Neural cell (in vitro differentiated cells): Measurements from ENCODE around the gene SLC37A3. TPM values are rescaled to one million over a fixed set of nuclear protein-coding genes. Genes with fewer than 3 reads are reported as not detected.

Source experiments
- H2AFZ ChIP-seq: fragments of 200-600, 300-800 bp; sonication (generic), shearing (Covaris generic); 2 replicates; pipeline ENCODE4 v1.6.0; 2014; ENCODE audit warnings: low read depth, mild to moderate bottlenecking, antibody characterized with exemption, low read length, moderate library complexity
- H3F3A ChIP-seq: fragments of 200-600 bp; shearing (Covaris generic); 2 replicates; pipeline ENCODE4 v1.6.1; 2016; ENCODE audit warnings: mild to moderate bottlenecking, moderate library complexity, mixed read lengths, antibody characterized with exemption, low read length; ENCODE audit not compliant: insufficient read depth, poor library complexity, severe bottlenecking
- H3K27ac ChIP-seq: fragments of 200-600, 300-800 bp; sonication (generic), shearing (Covaris generic); 2 replicates; pipeline ENCODE4 v1.5.1; 2014; ENCODE audit warnings: mild to moderate bottlenecking, low read length, moderate library complexity
- H3K27me3 ChIP-seq: fragments of 300-800, 200-600 bp; sonication (generic), shearing (Covaris generic); 2 replicates; pipeline ENCODE4 v1.6.0; 2014; ENCODE audit warnings: mild to moderate bottlenecking, low read depth, low read length, moderate library complexity; ENCODE audit not compliant: insufficient read depth
- H3K36me3 ChIP-seq: fragments of 300-800, 200-600 bp; sonication (generic), shearing (Covaris generic); 2 replicates; pipeline ENCODE4 v1.5.1; 2014; ENCODE audit warnings: mild to moderate bottlenecking, antibody characterized with exemption, low read length, moderate library complexity; ENCODE audit not compliant: insufficient read depth
- H3K4me2 ChIP-seq: fragments of 300-800, 200-600 bp; sonication (generic), shearing (Covaris generic); 2 replicates; pipeline ENCODE4 v1.6.0; 2014; ENCODE audit warnings: mild to moderate bottlenecking, low read length
- H3K4me3 ChIP-seq: fragments of 300-800, 200-600 bp; sonication (generic), shearing (Covaris generic); 2 replicates; pipeline ENCODE4 v1.5.1; 2014; ENCODE audit warnings: mild to moderate bottlenecking, low read length, moderate library complexity
- H3K79me2 ChIP-seq: fragments of 200-600 bp; shearing (Covaris generic); replicated peaks from 2 replicates; pipeline ENCODE4 v1.6.0; 2014; ENCODE audit warnings: mild to moderate bottlenecking, low read length, moderate library complexity; ENCODE audit not compliant: insufficient read depth
- H3K9ac ChIP-seq: fragments of 300-800, 200-600 bp; sonication (generic), shearing (Covaris generic); 2 replicates; pipeline ENCODE4 v1.6.1; 2016; ENCODE audit warnings: mild to moderate bottlenecking, low read length, mixed read lengths
- H3K9me2 ChIP-seq: fragments of 200-600 bp; shearing (Covaris generic); 2 replicates; pipeline ENCODE4 v1.6.1; 2016; ENCODE audit warnings: mild to moderate bottlenecking, low read length, mixed read lengths; ENCODE audit not compliant: insufficient read depth
- H3K9me3 ChIP-seq: fragments of 200-600, 300-800 bp; sonication (generic), shearing (Covaris generic); 2 replicates; pipeline ENCODE4 v1.6.1; 2016; ENCODE audit warnings: mild to moderate bottlenecking, mixed run types, low read length, moderate library complexity, mixed read lengths
- H4K20me1 ChIP-seq: fragments of 200-600 bp; shearing (Covaris generic); 2 replicates; pipeline ENCODE4 v1.6.1; 2016; ENCODE audit warnings: mild to moderate bottlenecking, mixed run types; ENCODE audit not compliant: insufficient read depth
- CTCF ChIP-seq: fragments of 450-650 bp; IDR thresholded peaks from 2 replicates; pipeline ENCODE4 v1.5.1; 2014; ENCODE audit warnings: antibody characterized with exemption, mild to moderate bottlenecking, moderate library complexity; ENCODE audit not compliant: poor library complexity, severe bottlenecking
- EP300 ChIP-seq: fragments of 450-650 bp; conservative IDR thresholded peaks from 2 replicates; pipeline ENCODE4 v1.6.1; 2014; ENCODE audit warnings: antibody characterized with exemption, mild to moderate bottlenecking, moderate library complexity; ENCODE audit not compliant: poor library complexity, severe bottlenecking
- EZH2 ChIP-seq: fragments of 200-600, 300-800 bp; shearing (Covaris generic), sonication (generic); IDR thresholded peaks from 2 replicates; pipeline ENCODE4 v1.6.1; 2014; ENCODE audit warnings: antibody characterized with exemption, low read length, borderline replicate concordance, mild to moderate bottlenecking; ENCODE audit not compliant: insufficient read depth, poor library complexity, severe bottlenecking
- MXI1 ChIP-seq: fragments of 450-650 bp; conservative IDR thresholded peaks from 2 replicates; pipeline ENCODE4 v1.6.1; 2014; ENCODE audit warnings: antibody characterized with exemption, mild to moderate bottlenecking; ENCODE audit not compliant: poor library complexity, severe bottlenecking
- POLR2AphosphoS5 ChIP-seq: IDR thresholded peaks from 2 replicates; pipeline ENCODE4 v1.6.1; 2012
- RAD21 ChIP-seq: fragments of 450-650 bp; conservative IDR thresholded peaks from 2 replicates; pipeline ENCODE4 v1.6.1; 2014; ENCODE audit warnings: antibody characterized with exemption, mild to moderate bottlenecking, moderate library complexity
- REST ChIP-seq: IDR thresholded peaks from 2 replicates; pipeline ENCODE4 v1.6.1; 2012; ENCODE audit warnings: borderline replicate concordance
- SMC3 ChIP-seq: fragments of 450-650 bp; conservative IDR thresholded peaks from 2 replicates; pipeline ENCODE4 v1.6.1; 2014; ENCODE audit warnings: antibody characterized with exemption, mild to moderate bottlenecking, moderate library complexity; ENCODE audit not compliant: poor library complexity
- TAF1 ChIP-seq: IDR thresholded peaks from 2 replicates; pipeline ENCODE4 v1.6.1; 2012; ENCODE audit warnings: low read depth
- polyA plus RNA-seq: library from polyadenylated mRNA; depleted of rRNA; stranded (reverse); fragments of >200 nt; gene quantifications from 2 replicates; pipeline ENCODE4 v1.2.3, GENCODE V29; 2014

The SLC37A3 gene
- polyA plus RNA-seq, 1 donor from 2014 or later: 176 TPM

- TF ChIP-seq EZH2: no peak
- no peak for TF ChIP-seq EP300
Observed at GRCh38 chr7:140447841-140448240, 49.5 kb upstream of the SLC37A3 start (continued).

- H3K79me2 ChIP-seq: no peaks in the 10 kb centered on the region
Observed at GRCh38 chr7:140446467-140446866, 48.1 kb upstream of the SLC37A3 start.

More at GRCh38 chr7:140446467-140446866, 48.1 kb upstream of the SLC37A3 start:
- Histone ChIP-seq H3F3A (no peaks in the 10 kb centered on the region), H3K9me3 (no peaks in the 10 kb centered on the region), H4K20me1 (no peaks in the 10 kb centered on the region), H3K4me3 (no peak overlapping the region), H3K9ac (no peak overlapping the region), H3K36me3 (no peaks in the 10 kb centered on the region), H2AFZ (no peak overlapping the region), H3K9me2 (no peaks in the 10 kb centered on the region), H3K4me2 (no peak overlapping the region), H3K27me3 (no peaks in the 10 kb centered on the region), H3K27ac (no peak overlapping the region)
- TF ChIP-seq TAF1 (no peak), MXI1 (no peak), CTCF (no peak), SMC3 (no peak), POLR2AphosphoS5 (no peak), RAD21 (no peak), EZH2 (no peak), EP300 (no peak), REST (no peak)
